HG03135 (cell line): ENCODE data around the gene KRT222.

Source experiments
- ATAC-seq: cut with Tn5 transposase; IDR thresholded peaks from one replicate; pipeline ENCODE4 v1.9.1; 2021; ENCODE audit warnings: mild to moderate bottlenecking, moderate library complexity; ENCODE audit not compliant: unreplicated experiment

KRT222 gene

DNA sequence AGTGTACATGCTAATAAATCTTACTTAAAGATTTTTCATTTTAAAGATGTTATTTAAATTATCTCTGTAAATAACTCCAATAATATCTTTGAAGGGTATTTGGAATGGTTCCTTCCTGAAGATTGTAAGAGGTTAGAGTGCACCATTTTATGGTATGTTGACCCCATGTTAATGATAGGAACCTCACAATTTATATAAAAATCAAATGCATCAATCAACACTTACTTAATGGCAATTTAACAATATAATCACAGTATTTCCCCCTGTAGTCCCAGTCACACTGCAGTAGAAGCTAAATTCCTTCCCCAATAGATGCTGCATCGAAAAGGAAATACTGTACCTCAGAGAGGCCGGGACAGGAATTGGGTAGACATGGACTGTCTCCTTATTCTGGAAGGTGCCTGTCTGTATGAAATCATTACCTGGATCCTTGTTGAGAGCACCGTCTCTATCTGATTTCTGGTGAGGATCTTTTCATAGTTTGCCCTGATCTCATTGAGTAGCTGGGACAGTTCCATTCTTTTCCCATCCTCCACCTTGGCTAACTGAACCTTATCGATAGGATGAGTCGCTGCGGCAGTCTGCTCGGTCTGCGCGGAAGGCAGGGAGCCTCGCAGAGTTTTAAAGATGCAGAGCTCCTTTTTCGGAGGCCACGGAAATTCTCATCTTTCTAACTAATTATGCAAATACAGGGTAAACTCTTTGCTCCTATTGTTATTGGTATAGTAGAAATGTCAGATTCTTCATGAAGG, at the start of gene KRT222:
TSS of gene KRT222 (minus strand) at position 596 of the 752 bp plus-strand sequence. CDS start at position 518, 78 bp downstream.
- no peak for ATAC-seq

DNA sequence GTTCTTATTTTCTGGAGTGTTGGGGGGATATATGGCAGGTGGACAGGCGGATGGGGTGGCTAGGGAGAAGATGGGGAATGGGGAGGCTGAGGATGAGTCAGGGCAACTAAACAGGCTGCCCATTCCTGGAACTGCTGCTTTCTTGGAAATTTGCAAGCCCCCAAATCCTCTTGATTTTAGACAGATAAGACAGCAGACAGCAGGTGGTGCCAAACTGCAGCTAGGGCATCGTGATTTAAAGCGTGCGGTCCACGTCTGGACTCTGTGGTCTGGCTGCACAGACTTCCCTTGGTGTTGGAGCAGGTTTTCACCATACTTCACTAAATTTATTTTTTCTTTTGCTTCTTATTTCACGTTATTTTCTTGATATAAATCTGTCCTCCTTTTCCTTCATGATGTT, 49.5 kb upstream of the KRT222 start:
- no peak for ATAC-seq

DNA sequence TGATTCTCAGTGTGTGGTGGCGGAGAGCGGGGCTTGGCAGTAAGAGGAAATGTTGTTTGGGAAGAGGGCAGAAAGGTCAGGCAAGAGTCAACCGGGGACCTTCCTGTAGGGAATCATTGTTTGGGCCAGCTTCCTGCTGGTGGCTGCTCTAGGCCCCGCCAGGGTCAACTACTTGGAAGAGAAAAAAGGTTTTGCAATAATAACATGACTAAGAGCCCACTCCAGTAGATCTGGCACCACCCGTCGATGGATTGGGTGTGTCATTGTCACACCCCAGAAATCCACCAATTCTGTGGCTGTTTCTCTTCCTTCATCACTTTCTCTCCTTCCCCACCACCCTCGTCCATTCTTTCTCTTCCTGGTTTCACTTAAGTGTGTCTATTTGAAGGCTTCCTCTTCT, 42.8 kb upstream of the KRT222 start:
- ATAC-seq: no peak

GRCh38 chr17:40705584-40705983, 40.6 kb upstream of the KRT222 start:
- ATAC-seq: no peak

DNA sequence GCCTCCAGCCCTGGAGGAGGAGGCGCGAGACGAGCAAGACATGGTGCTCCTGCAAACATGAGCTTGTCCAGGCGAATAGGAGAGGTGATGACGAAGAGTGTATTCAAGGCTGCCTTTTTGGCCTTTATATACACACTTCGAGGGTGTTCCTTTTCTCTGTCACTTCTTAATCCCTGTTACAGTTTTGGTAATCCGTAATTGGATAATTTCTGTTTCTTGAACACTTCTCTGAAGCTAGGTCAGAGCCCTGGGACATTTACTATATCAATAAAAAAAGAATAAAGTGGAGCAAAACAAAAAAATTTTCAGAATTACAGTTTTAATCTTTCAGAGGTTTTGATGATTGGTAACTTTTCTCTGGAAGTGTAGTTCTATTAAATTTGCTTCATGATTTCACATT, 38.7 kb upstream of the KRT222 start, which contains the start of gene KRT24:
TSS of gene KRT24 (minus strand) at position 101 of the 400 bp plus-strand sequence. CDS start at position 42, 59 bp downstream.
- no peak for ATAC-seq

GRCh38 chr17:40702271-40702670, 37.3 kb upstream of the KRT222 start:
- ATAC-seq: no peak

DNA sequence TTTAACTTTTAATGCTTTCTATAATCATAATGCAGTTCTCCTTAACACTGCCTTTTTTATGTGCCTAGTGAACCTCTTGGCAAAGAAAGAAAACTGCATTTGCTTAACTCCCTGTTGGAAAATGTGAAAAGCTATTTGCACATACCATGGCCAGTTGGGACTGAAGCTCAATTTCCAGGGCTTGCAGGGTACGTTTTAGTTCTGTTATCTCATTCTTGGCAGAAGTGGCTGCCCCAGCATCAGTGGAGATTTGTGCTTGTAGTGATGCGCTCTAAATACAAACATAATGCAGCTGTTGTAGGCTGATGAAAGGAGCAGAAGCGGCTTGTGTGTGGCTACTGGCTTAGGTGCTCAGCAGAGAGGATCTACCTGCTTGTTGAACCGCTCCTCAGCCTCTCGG, 34.9 kb upstream of the KRT222 start:
- no peak for ATAC-seq

DNA sequence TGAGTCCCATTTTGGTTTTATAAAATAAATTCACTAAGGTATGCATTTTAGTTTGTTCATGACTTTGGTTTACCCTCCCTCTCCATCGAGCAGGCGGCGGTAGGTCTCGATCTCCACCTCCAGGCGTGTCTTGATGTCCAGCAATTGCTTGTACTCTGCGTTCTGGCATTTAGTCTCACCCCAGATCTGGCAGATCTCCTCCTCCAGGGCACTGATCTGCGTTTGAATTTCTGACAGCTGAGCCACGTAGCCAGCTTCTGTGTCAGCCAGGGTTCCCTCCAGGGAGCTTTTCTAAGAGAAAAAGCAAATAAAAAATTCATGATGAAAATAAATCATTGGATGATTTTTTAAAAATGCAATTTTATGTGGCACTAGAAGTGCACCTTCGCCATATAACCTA, 34.4 kb upstream of the KRT222 start:
- ATAC-seq: no peak

GRCh38 chr17:40697297-40697696, 32.3 kb upstream of the KRT222 start:
- ATAC-seq: no peak

GRCh38 chr17:40696651-40697072, 31.7 kb upstream of the KRT222 start:
- ATAC-seq: no peak

DNA sequence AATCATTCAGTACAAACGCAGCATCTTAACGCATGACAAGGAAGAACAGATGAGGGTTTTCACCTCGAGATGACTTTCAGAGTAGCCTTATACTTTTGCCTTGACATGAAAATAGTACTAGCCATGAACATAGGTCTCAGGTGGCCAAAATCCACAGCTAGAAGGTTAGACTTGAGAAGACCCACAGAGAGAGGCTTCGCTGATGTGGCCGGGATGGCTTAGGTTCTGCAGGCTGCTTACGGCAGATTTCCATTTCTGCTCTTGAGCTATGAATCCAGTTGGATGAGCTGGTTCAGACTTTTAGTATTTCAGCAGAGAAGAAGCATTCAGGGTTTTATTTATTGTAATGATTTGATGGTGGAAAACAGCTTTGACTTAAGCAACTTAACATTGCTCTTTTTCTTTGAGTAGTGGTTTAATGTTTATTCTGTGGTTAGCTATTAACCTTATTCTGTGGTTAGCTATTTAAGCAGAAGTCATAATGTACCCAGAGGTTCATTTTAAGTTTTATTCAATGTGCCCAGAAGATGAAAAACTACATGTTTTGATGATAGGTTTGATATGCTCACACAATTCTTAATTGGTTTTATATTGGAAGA, 31.0 kb upstream of the KRT222 start:
- no peak for ATAC-seq

DNA sequence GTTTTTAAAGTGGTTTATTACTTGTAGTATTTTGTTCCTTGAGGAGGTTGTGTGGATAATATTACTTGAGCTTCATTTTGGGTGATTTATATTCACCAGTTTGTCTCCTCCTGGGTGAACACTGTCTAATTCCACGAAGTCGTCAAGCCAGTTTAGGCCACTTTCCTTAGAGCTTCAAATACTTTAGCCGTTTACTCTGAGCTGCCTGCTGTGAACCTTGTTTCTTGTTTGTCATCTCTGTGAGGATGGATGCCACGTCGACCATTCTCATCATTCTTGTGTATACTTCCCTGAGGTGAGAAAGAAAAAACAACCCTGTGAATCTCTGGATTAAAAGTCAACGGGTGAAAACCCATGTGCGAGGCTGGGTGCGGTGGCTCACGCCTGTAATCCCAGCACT, 29.6 kb upstream of the KRT222 start:
- no peak for ATAC-seq

DNA sequence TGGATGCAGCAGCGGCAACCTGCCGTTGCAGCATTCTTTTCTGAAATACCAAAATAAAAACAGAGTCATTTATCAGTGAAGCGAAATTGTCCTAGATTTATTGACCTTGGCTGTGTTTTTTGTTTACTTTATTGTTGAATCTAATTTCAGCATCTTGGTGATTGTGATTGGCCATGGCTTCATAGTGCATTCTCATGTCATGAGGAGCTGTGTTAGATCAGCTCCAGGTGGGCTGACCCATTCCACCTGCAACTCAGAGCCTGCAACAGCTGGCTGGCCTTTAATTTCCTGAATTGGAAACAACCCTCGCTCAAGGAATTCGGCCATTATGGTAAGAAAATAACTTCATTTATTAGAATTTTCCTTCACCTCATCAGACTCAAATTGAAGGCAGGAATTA, 22.1 kb upstream of the KRT222 start:
- no peak for ATAC-seq

DNA sequence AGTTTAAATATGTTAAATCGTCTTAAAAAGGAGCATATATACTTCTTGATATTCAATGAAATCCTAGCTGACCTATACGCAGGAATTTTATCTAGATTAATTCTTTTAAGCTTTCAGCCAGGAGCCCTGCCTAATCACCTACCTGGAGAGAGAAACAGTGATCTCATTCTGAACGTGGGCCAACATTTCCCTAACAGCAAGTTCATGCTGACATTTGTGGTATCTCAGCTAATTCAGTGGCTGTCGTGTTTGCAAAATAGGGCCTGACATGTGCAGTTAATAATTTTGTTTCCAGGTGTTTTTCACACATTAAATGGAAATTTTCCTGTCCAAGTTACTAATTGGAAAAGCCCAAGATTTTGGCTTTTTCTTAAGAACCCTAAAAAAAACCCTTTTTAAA, 21.2 kb upstream of the KRT222 start:
- ATAC-seq: no peak

- no peak for ATAC-seq
These were observed 16.0 kb upstream of the KRT222 start for GRCh38 chr17:40680998-40681397.

GRCh38 chr17:40679523-40679907, 14.5 kb upstream of the KRT222 start:
- ATAC-seq: no peak

DNA sequence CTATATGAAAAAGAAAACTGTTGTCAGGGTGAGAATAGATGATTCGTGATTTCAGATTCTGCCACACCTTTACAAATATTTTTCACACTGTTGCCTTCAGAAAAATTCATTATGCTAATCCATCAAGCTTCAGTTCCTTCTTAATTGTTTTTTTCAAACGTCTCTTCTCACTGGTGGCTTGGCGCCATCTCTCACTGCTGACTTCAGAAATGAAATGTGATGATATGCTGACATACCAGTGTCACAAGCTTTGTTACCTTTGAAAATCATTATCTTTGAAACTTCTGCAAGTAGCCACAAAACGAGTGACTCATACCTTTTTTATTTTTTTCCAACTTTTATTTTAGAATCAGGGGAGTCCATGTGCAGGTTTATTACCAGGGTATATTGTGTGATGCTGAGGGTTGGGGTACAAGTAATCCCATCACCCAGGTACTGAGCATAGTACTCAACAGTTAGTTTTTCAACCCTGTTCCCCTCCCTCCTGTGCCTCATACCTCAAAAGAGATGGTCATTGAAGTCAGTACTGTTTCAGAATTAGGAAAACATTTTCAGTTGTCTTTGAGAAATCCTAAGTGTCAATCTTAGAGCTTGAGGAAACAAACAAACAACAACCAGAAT, 14.0 kb upstream of the KRT222 start:
- ATAC-seq: no peak

DNA sequence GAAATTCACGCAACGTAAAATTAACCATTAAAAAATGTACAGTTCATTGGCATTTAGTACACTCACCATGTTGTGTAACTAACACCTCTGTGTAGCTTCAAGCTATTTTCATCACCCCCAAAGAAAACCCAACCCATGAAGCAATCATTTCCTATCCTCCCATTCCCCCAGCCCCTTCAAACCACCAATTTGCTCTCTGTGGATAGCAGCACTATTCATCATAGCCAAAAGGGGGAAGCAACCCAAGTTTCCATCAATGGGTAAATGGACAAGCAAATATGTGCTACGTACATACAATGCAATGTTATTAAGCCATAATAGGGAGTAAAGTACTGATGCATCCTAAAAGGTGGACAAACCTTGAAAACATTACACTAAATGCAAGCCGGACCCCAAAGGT, 10.9 kb upstream of the KRT222 start:
- no peak for ATAC-seq

DNA sequence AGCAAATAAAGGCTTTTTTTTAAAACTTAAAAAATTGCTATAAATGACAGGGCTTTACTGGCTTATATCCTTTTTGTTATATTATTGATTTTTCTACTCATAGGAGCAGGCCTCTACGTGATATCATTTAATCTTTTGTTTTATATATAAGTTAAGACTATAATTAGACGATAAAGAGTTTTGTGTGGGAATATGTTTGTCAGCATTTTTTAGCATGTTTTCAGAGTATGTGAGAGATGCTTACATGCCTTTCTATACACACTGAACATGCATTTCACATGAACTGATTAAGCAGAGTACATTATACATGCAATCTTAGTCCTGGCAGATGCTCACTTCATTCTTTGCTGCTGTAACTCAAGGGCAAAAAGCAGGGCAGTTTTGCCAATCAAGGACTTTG, 7.7 kb upstream of the KRT222 start:
- ATAC-seq: no peak

DNA sequence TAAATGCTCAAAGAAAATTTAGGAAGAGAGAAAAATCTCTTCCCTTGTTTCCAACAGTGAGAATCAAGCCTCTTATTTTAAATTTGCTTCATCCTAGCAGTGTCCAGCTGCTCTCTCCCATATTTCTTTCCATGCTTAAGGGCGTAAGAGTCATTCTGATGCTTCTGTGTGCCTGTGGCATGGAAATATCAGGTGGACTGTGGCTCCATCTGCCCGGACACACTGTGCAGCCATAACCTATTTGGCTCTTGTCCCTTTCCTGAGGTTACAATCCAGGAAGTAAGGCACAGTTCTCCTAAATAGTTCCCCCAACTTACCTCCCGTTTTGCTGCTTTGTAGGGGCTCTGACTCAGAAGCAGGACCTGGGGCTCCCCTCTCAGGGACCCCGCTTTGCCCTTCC, 6.3 kb upstream of the KRT222 start:
- no peak for ATAC-seq

DNA sequence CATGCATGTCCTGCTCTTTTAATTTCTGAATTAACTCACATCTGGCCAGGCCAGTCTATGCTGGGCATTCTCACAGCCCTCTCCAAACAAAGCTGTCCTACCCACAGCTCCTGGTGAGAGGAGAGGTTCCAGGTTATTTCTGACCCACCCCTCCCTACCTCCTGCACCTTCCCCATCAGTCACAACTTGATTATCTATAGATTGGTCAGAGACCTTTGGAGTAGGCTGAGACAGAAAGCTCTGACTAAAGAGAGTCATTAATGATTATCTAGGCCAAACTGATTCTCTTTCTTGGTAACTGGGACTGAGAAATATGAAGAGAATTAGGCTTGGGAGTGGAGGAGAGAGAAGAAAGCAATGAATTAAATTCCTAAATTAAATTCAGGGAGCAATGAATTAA, 1.4 kb upstream of the KRT222 start:
- no peak for ATAC-seq

DNA sequence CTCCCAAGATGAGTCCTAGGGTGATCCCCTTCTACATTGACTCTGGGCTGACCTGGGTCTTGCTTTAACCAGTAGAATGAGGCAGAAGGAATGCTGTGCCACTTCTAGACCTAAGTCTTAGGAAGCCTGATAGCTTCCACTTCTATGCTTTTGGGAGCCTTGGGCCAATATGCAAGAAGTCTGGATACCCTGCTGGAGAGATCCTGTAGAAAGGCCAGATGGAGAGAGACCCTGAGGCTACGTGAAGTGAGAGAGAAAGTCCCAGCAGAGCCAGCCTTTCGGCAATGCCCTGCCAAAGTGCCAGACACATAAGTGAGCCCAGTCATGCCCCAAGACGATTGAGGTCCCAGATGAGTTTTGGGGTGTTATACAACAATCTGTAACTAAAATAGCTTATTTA, 1.7 kb downstream of the KRT222 start:
- ATAC-seq: no peak
